Measurements from ENCODE around the gene VPS36. TPM values are rescaled to one million over a fixed set of nuclear protein-coding genes. Genes with fewer than 3 reads are reported as not detected.

VPS36 gene
- total and polyA plus RNA-seq, 9 of the 15 experiments (the other 6 are each of a cell fraction or from before 2014, with no cell fraction given), result 8.4 to 30.6 (median 23.7) TPM

DNA sequence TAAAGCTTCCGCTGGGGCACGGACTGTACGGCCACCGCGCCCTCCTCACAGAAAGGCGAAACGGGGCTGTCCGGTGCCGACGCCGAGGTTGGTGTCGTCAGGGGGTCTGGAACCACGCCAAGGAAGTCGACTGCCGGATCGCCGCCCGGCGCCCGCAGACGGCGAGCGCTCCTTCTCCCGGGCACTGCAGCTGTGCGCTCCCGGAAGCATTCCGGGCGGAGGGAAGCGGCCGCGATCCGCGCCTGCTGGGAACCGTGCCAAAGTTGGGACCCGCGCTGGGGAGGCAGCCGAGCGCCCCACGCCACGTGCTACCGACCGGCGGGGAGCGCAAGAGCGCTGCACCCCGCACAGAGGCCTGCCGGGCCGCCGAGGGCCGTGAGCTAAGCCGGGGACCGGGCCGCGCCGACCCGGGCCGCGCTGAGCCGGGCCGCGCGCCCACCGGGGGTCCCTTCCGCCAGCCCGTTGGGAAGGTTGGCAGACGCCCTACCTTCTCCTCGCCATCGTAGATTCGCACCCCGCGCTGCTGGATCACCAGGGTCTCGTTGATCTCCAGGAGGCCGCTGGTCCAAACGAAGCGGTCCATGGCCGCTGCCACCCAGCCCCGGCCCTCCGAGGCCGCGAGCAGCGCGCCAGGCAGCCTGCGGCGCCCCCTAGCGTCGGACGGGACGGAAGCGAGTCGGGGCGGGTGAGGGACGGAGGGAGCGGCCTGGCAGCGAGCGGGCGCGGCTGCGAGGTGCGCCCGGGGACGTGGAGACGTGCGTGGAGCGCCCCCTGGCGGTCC lies at the start of gene VPS36 (continued):
- TF ChIP-seq, protein P1, sequence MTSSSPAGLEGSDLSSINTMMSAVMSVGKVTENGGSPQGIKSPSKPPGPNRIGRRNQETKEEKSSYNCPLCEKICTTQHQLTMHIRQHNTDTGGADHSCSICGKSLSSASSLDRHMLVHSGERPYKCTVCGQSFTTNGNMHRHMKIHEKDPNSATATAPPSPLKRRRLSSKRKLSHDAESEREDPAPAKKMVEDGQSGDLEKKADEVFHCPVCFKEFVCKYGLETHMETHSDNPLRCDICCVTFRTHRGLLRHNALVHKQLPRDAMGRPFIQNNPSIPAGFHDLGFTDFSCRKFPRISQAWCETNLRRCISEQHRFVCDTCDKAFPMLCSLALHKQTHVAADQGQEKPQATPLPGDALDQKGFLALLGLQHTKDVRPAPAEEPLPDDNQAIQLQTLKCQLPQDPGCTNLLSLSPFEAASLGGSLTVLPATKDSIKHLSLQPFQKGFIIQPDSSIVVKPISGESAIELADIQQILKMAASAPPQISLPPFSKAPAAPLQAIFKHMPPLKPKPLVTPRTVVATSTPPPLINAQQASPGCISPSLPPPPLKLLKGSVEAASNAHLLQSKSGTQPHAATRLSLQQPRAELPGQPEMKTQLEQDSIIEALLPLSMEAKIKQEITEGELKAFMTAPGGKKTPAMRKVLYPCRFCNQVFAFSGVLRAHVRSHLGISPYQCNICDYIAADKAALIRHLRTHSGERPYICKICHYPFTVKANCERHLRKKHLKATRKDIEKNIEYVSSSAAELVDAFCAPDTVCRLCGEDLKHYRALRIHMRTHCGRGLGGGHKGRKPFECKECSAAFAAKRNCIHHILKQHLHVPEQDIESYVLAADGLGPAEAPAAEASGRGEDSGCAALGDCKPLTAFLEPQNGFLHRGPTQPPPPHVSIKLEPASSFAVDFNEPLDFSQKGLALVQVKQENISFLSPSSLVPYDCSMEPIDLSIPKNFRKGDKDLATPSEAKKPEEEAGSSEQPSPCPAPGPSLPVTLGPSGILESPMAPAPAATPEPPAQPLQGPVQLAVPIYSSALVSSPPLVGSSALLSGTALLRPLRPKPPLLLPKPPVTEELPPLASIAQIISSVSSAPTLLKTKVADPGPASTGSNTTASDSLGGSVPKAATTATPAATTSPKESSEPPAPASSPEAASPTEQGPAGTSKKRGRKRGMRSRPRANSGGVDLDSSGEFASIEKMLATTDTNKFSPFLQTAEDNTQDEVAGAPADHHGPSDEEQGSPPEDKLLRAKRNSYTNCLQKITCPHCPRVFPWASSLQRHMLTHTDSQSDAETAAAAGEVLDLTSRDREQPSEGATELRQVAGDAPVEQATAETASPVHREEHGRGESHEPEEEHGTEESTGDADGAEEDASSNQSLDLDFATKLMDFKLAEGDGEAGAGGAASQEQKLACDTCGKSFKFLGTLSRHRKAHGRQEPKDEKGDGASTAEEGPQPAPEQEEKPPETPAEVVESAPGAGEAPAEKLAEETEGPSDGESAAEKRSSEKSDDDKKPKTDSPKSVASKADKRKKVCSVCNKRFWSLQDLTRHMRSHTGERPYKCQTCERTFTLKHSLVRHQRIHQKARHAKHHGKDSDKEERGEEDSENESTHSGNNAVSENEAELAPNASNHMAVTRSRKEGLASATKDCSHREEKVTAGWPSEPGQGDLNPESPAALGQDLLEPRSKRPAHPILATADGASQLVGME (CRISPR knock-in tag; IDR thresholded peaks at IDR 0.05), result no peak
- TF ChIP-seq ZNF699 (CRISPR knock-in tag; IDR thresholded peaks at IDR 0.05; ENCODE audit: insufficient replicate concordance) (no peak), TEAD4 (IDR thresholded peaks at IDR 0.05; ENCODE audit: low read length) (no peak), TEAD4 (CRISPR knock-in tag; IDR thresholded peaks at IDR 0.05; ENCODE audit: borderline replicate concordance) (no peak), CBX2 (IDR thresholded peaks at IDR 0.05; ENCODE audit: insufficient read depth, low read length, poor library complexity, severe bottlenecking) (no peak), ESRRB (CRISPR knock-in tag; IDR thresholded peaks at IDR 0.05; ENCODE audit: borderline replicate concordance) (no peak), HDAC2 (IDR thresholded peaks at IDR 0.05) (no peak), ZNF644 (tag; IDR thresholded peaks at IDR 0.05; ENCODE audit: low read depth) (no peak), NR4A1 (CRISPR knock-in tag; IDR thresholded peaks at IDR 0.05) (no peak), NR4A1 (tag; IDR thresholded peaks at IDR 0.05) (no peak), ZBED1 (IDR thresholded peaks at IDR 0.05) (no peak), NR3C1 (CRISPR knock-in tag; IDR thresholded peaks at IDR 0.05) (no peak), ZNF444 (CRISPR knock-in tag; IDR thresholded peaks at IDR 0.05) (no peak), EP400 (IDR thresholded peaks at IDR 0.05) (peak; percentile 67; the same call in 1 of the 2 replicates)
- TF ChIP-seq, protein P2, sequence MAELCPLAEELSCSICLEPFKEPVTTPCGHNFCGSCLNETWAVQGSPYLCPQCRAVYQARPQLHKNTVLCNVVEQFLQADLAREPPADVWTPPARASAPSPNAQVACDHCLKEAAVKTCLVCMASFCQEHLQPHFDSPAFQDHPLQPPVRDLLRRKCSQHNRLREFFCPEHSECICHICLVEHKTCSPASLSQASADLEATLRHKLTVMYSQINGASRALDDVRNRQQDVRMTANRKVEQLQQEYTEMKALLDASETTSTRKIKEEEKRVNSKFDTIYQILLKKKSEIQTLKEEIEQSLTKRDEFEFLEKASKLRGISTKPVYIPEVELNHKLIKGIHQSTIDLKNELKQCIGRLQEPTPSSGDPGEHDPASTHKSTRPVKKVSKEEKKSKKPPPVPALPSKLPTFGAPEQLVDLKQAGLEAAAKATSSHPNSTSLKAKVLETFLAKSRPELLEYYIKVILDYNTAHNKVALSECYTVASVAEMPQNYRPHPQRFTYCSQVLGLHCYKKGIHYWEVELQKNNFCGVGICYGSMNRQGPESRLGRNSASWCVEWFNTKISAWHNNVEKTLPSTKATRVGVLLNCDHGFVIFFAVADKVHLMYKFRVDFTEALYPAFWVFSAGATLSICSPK (IDR thresholded peaks at IDR 0.05; ENCODE audit: borderline replicate concordance), result no peak
- TF ChIP-seq, protein P3, sequence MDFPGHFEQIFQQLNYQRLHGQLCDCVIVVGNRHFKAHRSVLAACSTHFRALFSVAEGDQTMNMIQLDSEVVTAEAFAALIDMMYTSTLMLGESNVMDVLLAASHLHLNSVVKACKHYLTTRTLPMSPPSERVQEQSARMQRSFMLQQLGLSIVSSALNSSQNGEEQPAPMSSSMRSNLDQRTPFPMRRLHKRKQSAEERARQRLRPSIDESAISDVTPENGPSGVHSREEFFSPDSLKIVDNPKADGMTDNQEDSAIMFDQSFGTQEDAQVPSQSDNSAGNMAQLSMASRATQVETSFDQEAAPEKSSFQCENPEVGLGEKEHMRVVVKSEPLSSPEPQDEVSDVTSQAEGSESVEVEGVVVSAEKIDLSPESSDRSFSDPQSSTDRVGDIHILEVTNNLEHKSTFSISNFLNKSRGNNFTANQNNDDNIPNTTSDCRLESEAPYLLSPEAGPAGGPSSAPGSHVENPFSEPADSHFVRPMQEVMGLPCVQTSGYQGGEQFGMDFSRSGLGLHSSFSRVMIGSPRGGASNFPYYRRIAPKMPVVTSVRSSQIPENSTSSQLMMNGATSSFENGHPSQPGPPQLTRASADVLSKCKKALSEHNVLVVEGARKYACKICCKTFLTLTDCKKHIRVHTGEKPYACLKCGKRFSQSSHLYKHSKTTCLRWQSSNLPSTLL (IDR thresholded peaks at IDR 0.05), result no peak
